AG10803 (cell line): ENCODE measurements around the gene BRK1.
"Not testable (repeated sequence)": the region's sequence is repeated elsewhere in the genome, so short reads cannot be mapped to it uniquely, and the experiment has no call there.

Experiments used
- DNase-seq: peaks from one replicate; pipeline ENCODE4 v3.0.0; 2010; ENCODE audit warnings: low read depth
- H3K4me3 ChIP-seq: 2 replicates; pipeline ENCODE4 v1.5.1; 2011; ENCODE audit warnings: mild to moderate bottlenecking, low read length, control low read depth
- TF ChIP-seq, protein P1 (sequence below): conservative IDR thresholded peaks from 2 replicates; pipeline ENCODE4 v1.5.1; 2011; ENCODE audit warnings: mild to moderate bottlenecking, low read length, control low read depth, inconsistent platforms

BRK1 gene

DNA sequence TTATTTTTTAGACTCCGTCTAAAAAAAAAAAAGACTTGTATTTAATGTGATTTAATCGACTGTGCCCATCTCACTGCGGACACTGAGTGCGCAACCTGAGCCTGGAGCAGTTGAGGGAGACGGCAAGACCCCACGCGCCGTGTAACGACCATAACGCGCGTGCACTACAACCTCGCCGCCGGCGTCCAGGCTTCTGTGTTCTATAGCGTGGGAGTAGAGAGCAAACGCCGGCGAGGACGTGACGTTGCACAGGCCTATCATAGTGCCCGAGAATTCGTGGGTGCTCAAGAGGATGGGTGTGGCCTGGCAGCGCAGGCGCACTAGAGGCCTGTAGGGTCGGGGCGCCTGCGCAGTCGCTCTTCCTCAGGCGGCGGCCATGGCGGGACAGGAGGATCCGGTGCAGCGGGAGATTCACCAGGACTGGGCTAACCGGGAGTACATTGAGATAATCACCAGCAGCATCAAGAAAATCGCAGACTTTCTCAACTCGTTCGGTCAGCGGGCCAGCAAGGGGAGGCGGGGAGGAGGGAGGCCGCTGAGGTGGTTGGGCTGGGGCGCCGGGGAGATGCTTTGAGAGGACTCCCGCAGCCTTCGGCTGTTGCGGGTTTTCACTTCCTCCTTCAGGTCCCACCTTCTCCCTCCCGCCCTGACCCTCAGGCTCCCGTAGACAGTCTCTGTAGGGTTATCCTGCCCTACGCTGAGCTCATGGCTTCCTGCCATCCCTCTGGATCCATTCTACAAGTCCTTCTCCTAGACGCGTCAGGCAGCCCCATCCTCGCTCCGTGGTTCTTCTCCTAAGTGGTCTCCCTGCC, at the start of gene BRK1:
TSS of gene BRK1 (plus strand) at position 350 of the 812 bp plus-strand sequence. CDS start at position 377, 27 bp downstream.
- DNase-seq: peak; percentile 95
- H3K4me3 ChIP-seq: peak within 1 kb of the TSS; percentile 100
- TF ChIP-seq, protein P1, sequence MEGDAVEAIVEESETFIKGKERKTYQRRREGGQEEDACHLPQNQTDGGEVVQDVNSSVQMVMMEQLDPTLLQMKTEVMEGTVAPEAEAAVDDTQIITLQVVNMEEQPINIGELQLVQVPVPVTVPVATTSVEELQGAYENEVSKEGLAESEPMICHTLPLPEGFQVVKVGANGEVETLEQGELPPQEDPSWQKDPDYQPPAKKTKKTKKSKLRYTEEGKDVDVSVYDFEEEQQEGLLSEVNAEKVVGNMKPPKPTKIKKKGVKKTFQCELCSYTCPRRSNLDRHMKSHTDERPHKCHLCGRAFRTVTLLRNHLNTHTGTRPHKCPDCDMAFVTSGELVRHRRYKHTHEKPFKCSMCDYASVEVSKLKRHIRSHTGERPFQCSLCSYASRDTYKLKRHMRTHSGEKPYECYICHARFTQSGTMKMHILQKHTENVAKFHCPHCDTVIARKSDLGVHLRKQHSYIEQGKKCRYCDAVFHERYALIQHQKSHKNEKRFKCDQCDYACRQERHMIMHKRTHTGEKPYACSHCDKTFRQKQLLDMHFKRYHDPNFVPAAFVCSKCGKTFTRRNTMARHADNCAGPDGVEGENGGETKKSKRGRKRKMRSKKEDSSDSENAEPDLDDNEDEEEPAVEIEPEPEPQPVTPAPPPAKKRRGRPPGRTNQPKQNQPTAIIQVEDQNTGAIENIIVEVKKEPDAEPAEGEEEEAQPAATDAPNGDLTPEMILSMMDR: 0 out of 2 replicates have a peak, but pooled peaks have one; percentile 6

DNA sequence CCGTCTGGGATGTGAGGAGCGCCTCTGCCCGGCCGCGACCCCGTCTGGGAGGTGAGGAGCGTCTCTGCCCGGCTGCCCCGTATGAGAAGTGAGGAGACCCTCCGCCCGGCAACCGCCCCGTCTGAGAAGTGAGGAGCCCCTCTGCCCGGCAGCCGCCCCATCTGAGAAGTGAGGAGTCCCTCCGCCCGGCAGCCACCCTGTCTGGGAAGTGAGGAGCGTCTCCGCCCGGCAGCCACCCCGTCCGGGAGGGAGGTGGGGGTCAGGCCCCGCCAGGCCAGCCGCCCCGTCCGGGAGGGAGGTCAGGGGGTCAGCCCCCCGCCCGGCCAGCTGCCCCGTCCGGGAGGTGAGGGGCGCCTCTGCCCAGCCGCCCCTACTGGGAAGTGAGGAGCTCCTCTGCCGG, 45.4 kb upstream of the BRK1 start:
- H3K4me3 ChIP-seq, DNase-seq: not testable (repeated sequence)

DNA sequence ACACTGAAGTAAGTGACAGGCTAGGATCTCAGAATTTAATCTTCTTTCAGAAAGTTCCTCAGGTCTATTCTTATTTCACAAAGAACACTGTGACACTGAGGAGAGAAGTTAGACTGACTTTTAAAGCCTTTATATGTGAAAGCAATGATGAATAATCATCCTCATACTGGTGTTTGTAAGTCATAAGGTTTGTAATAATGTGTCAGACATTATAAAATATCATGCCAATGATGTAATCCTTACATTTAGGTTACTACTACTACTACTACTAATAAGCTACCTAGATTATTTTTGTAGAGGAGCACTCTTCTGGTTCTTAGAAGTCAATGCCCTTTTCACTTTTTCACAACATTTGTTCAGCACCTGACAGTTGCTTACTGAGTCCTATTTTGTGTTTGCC, 40.8 kb upstream of the BRK1 start:
- no peak for DNase-seq
- TF ChIP-seq, protein P1: no peak
- no peak overlapping the region for H3K4me3 ChIP-seq

DNA sequence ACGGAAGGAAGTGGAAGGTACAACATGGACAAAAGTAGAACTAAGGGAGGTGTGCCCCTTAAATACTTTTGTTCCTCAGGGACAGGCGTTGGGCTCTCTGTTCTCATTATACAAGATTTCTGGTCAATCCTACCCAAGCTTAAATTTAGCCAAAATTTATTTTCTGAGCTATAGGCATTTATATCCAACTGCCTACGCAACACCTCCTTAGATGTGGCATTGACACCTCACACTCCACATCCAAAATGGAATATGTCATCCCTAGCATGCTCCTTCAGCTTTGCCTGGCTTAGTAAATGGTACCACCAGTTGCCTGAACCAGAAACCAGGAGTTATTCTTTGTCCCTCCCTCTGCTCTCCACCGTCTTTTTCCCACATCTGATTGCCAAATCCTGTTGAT, 33.6 kb upstream of the BRK1 start:
- no peak for DNase-seq
- no peak overlapping the region for H3K4me3 ChIP-seq
- TF ChIP-seq, protein P1: no peak

DNA sequence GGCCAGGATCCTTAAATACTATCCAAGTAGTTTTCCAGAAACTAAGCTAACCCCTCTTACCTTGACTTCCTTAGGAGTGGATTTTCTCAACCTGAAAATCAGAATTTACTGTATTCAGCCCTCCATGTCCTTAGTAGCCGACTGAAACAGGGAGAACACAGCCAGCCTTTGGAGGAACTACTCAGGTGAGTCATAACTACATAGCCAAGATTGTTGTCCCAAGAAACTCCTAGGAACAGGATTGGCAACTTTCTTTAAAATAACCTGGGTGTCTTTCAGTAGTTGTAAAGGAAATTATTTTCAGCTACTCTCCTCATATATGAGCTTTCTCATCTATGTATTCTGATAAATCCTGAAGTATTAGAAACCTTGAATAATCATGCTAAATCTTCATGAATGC, 29.7 kb upstream of the BRK1 start:
- TF ChIP-seq, protein P1: no peak
- no peak for DNase-seq

GRCh38 chr3:10088256-10088655, 27.2 kb upstream of the BRK1 start:
- peak; percentile 13 for DNase-seq
- TF ChIP-seq, protein P1: no peak
- no peak overlapping the region for H3K4me3 ChIP-seq

More for the DNA sequence above, 29.7 kb upstream of the BRK1 start:
- H3K4me3 ChIP-seq: no peak overlapping the region

GRCh38 chr3:10090179-10090578, 25.3 kb upstream of the BRK1 start:
- TF ChIP-seq, protein P1: no peak
- DNase-seq: no peak
- no peak overlapping the region for H3K4me3 ChIP-seq

- DNase-seq, H3K4me3 ChIP-seq: not testable (repeated sequence)
Measured at GRCh38 chr3:10090774-10091173, 24.7 kb upstream of the BRK1 start.

- H3K4me3 ChIP-seq, DNase-seq: not testable (repeated sequence)
Measured at GRCh38 chr3:10091387-10091786, 24.1 kb upstream of the BRK1 start.
